Suprapubic skin (tissue), 3 donors: ENCODE results near the gene AIMP1.

Experiments
- POLR2A ChIP-seq, 2 donors: fragments of 450-650 bp; IDR thresholded peaks; one replicate each; pipeline ENCODE4 v1.6.1; 2017; ENCODE audit warnings: antibody characterized with exemption in 2 of 2, mild to moderate bottlenecking in 2 of 2, moderate library complexity in 2 of 2
- TF ChIP-seq, protein P1 (sequence below), 2 donors: fragments of 200-600 bp in 1 of 2; fragments of 450-650 bp in 1 of 2; sonication (generic) in 1 of 2; IDR thresholded peaks; one replicate each; pipeline ENCODE4 v1.5.1; 2016 to 2019; ENCODE audit warnings: antibody characterized with exemption in 2 of 2, mild to moderate bottlenecking in 1 of 2, moderate library complexity in 1 of 2

DNA sequence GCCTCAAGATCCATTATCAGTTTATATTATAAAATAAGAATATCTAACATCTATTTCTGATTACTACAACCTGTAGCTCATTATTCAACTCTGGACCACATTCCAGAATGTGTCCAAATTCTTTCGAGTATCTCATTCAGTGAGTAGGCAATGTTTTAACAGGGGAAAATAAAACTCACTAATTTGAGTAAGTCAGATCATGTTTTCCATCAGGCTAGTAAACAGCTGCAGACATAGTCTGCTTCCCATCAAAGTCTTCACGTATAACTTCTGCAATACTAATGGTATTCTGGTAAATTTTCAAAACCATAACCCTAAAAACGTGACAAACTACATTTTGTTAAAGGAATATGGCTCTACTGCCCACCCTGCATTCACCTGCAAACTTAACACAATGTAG lies 32.1 kb upstream of the AIMP1 start:
- TF ChIP-seq, protein P1, sequence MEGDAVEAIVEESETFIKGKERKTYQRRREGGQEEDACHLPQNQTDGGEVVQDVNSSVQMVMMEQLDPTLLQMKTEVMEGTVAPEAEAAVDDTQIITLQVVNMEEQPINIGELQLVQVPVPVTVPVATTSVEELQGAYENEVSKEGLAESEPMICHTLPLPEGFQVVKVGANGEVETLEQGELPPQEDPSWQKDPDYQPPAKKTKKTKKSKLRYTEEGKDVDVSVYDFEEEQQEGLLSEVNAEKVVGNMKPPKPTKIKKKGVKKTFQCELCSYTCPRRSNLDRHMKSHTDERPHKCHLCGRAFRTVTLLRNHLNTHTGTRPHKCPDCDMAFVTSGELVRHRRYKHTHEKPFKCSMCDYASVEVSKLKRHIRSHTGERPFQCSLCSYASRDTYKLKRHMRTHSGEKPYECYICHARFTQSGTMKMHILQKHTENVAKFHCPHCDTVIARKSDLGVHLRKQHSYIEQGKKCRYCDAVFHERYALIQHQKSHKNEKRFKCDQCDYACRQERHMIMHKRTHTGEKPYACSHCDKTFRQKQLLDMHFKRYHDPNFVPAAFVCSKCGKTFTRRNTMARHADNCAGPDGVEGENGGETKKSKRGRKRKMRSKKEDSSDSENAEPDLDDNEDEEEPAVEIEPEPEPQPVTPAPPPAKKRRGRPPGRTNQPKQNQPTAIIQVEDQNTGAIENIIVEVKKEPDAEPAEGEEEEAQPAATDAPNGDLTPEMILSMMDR (IDR thresholded peaks at IDR 0.05): no peak
- no peak for TF ChIP-seq POLR2A (IDR thresholded peaks at IDR 0.05)
